ENCODE measurements around the gene MCC.
A peak's percentile ranks its signal among the peaks of the same experiment; 100 is the strongest.

Gene MCC

GRCh38 chr5:113269023-113269997 lies 218.9 kb downstream of the MCC start:
- ChIA-PET POLR2A (ENCODE audit: low non-redundant PET) (interaction anchor here (0.7 kb wide), 1 partner anchor 22 kb away, joined by 3 read pairs; no protein-coding TSS in a partner anchor), CTCF (interaction anchor here (0.6 to 1.0 kb wide), 2 partner anchors 9 to 273 kb away, joined by 3 read pairs; no protein-coding TSS in a partner anchor)
- no peak for DNase-seq (ENCODE audit: low spot score)
- H3K27ac ChIP-seq, result no peak overlapping the region
- TF ChIP-seq CTCF (conservative IDR thresholded peaks at IDR 0.05; ENCODE audit: low read depth), result no peak

- DNase-seq (ENCODE audit: low spot score), result peak; percentile 30
- no peak for TF ChIP-seq CTCF (conservative IDR thresholded peaks at IDR 0.05; ENCODE audit: low read depth)
- ChIA-PET CTCF (interaction anchor here (0.6 to 0.9 kb wide), 4 partner anchors 10 to 728 kb away, joined by 3 to 4 read pairs (median 4); no protein-coding TSS in a partner anchor), POLR2A (ENCODE audit: low non-redundant PET) (interaction anchor here (0.7 kb wide), 1 partner anchor 23 kb away, joined by 3 read pairs; no protein-coding TSS in a partner anchor)
- no peak overlapping the region for H3K27ac ChIP-seq
Observed at GRCh38 chr5:113268232-113268631, 220.0 kb downstream of the MCC start.

- TF ChIP-seq CTCF (conservative IDR thresholded peaks at IDR 0.05; ENCODE audit: low read depth), result no peak
- ChIA-PET POLR2A (ENCODE audit: low non-redundant PET) (no interaction called here), CTCF (no interaction called here)
- no peak for DNase-seq (ENCODE audit: low spot score)
- H3K27ac ChIP-seq, result peak overlapping the region; percentile 60; the same call in 1 of the 2 replicates
Observed at GRCh38 chr5:113267361-113267900, 220.8 kb downstream of the MCC start.

DNA sequence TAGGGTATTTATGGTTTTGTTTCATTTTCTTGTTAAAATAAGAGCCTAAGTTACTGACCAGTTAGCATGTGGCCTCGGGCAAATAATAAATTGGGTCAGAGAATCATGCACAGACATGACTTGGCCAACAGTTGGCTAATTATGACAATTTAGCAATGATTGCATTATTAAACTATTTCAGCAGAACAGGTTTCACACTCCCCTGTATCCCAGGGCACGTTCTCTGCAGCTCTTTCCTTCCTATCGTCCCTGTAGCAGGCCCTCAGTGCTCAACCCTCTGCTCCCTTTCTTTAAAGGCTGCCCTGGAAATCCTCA lies 221.4 kb downstream of the MCC start:
- ChIA-PET POLR2A (ENCODE audit: low non-redundant PET) (no interaction called here), CTCF (no interaction called here)
- peak overlapping the region; percentile 60; the same call in 1 of the 2 replicates for H3K27ac ChIP-seq
- TF ChIP-seq CTCF (conservative IDR thresholded peaks at IDR 0.05; ENCODE audit: low read depth), result no peak
- DNase-seq (ENCODE audit: low spot score), result peak; percentile 80

GRCh38 chr5:113266227-113266912 lies 221.9 kb downstream of the MCC start:
- no peak for TF ChIP-seq CTCF (conservative IDR thresholded peaks at IDR 0.05; ENCODE audit: low read depth)
- H3K27ac ChIP-seq, result no peak overlapping the region
- ChIA-PET POLR2A (ENCODE audit: low non-redundant PET) (no interaction called here), CTCF (no interaction called here)
- peak; percentile 54 for DNase-seq (ENCODE audit: low spot score)

DNA sequence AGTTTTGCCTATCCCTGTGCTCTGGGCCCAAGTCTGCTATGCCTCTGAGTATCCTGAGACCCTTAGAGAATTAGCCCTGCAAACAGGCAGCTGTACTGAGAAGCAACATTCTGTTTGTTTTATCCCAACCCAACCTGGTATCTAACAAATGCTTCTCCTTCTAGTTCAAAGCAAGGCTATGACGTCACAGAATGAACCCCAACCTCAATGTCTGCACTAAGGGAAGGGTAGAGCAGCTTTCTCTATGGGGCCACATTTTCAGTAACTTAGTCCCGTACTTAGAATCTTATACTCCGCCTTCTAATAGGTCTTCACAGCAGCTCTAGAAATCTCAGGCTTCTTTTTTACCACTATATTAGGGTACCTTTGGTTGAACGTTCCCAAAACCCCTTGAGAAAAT lies 223.1 kb downstream of the MCC start:
- CTCF ChIA-PET, result no interaction called here
- no peak for DNase-seq (ENCODE audit: low spot score)
- no peak for TF ChIP-seq CTCF (conservative IDR thresholded peaks at IDR 0.05; ENCODE audit: low read depth)
- POLR2A ChIA-PET (ENCODE audit: low non-redundant PET), result no interaction called here
- peak overlapping the region; percentile 75 for H3K27ac ChIP-seq
